Left lung (tissue), 10 donors: ENCODE measurements around the gene IL1R2. TPM values are rescaled to one million over a fixed set of nuclear protein-coding genes. Genes with fewer than 3 reads are reported as not detected.

Source experiments
- ATAC-seq: fragments of 200-7000 bp; cut with Tn5 transposase; one replicate; pipeline ENCODE4 v1.9.1; 2020; ENCODE audit warnings: moderate library complexity
- DNase-seq, 4 donors: peaks; one replicate each; pipeline ENCODE4 v3.0.0-alpha.2; 2013 to 2020
- H3K27ac ChIP-seq, 2 donors: fragments of 200-600 bp; sonication (generic) in 1 of 2; one replicate each; pipeline versions ENCODE4 v1.5.0 to v1.8.0; 2020 to 2021
- H3K27me3 ChIP-seq, 2 donors: fragments of 200-600 bp; sonication (generic) in 1 of 2; one replicate each; pipeline versions ENCODE4 v1.5.0 to v1.8.0; 2020 to 2021
- H3K36me3 ChIP-seq, 2 donors: fragments of 200-600 bp; sonication (generic) in 1 of 2; one replicate each; pipeline versions ENCODE4 v1.5.0 to v1.8.0; 2020 to 2021
- H3K4me1 ChIP-seq, 2 donors: fragments of 200-600 bp; one replicate each; pipeline ENCODE4 v1.8.0; 2021
- H3K4me3 ChIP-seq, 2 donors: fragments of 200-600 bp; sonication (generic) in 1 of 2; one replicate each; pipeline versions ENCODE4 v1.5.0 to v1.8.0; 2020 to 2021; ENCODE audit warnings: mild to moderate bottlenecking in 1 of 2
- H3K9me3 ChIP-seq, 2 donors: fragments of 200-600 bp; sonication (generic) in 1 of 2; one replicate each; pipeline versions ENCODE4 v1.5.0 to v1.8.0; 2020 to 2021
- CTCF ChIP-seq, 2 donors: fragments of 200-600 bp; sonication (generic) in 1 of 2; IDR thresholded peaks; one replicate each; pipeline versions ENCODE4 v1.5.0 to v1.8.0; 2021; ENCODE audit warnings: antibody characterized with exemption in 2 of 2
- intact Hi-C, 2 donors: fragments of 100-400 bp; cut with DNase I; formaldehyde crosslinking; loops; one replicate each; pipeline versions ENCODE4 v1.11.2 to v1.14.2; 2022
- polyA plus RNA-seq, 6 donors: library from polyadenylated mRNA; unstranded; fragments of 120-200 nt; gene quantifications; one replicate each; pipeline ENCODE4 v1.2.1, GENCODE V29; 2013; ENCODE audit not compliant: insufficient read length in 6 of 6
- total RNA-seq, 2 donors: library from RNA; stranded (reverse); fragmentation: NEBNext Ultra II Directional; extraction: Animal tissue kit (Norgen Biotek cat#: 25700); gene quantifications; one replicate each; pipeline ENCODE4 v1.2.1, GENCODE V29; 2021
- donor health status: DM: no; HTN: yes; CAD: no.
- donor health status: DM: no; HTN: no; CAD: no.

Gene IL1R2
- total and polyA plus RNA-seq, 8 donors = 0.52 to 195 (median 0.80) TPM

GRCh38 chr2:101948625-101949155 lies 43.1 kb upstream of the IL1R2 start:
- Histone ChIP-seq H3K4me1 (peaks cover 0 to 5% of the 10 kb centered on the region in 2 donors), H3K27me3 (no peaks in the 10 kb centered on the region), H3K4me3 (no peak overlapping the region), H3K27ac (no peak overlapping the region), H3K36me3 (no peaks in the 10 kb centered on the region), H3K9me3 (peaks cover 0 to 8% of the 10 kb centered on the region in 2 donors)
- DNase-seq (no peak), ATAC-seq (no peak)
- intact Hi-C loops = no loop called here
- no peak for TF ChIP-seq CTCF (IDR thresholded peaks at IDR 0.05)

- Histone ChIP-seq H3K27ac (no peak overlapping the region), H3K36me3 (no peaks in the 10 kb centered on the region), H3K4me3 (no peak overlapping the region), H3K9me3 (peaks cover 0 to 8% of the 10 kb centered on the region in 2 donors), H3K27me3 (no peaks in the 10 kb centered on the region), H3K4me1 (peaks cover 0 to 5% of the 10 kb centered on the region in 2 donors)
- DNase-seq (no peak), ATAC-seq (no peak)
- intact Hi-C loops = no loop called here
- no peak for TF ChIP-seq CTCF (IDR thresholded peaks at IDR 0.05)
Measured at GRCh38 chr2:101949304-101949703, 42.5 kb upstream of the IL1R2 start.

GRCh38 chr2:101951296-101951695 lies 40.5 kb upstream of the IL1R2 start:
- Histone ChIP-seq H3K4me1 (peaks cover 0 to 5% of the 10 kb centered on the region in 2 donors), H3K36me3 (no peaks in the 10 kb centered on the region), H3K27ac (no peak overlapping the region), H3K27me3 (no peaks in the 10 kb centered on the region), H3K9me3 (peaks cover 0 to 8% of the 10 kb centered on the region in 2 donors), H3K4me3 (no peak overlapping the region)
- ATAC-seq = no peak
- TF ChIP-seq CTCF (IDR thresholded peaks at IDR 0.05) = no peak
- DNase-seq = no peak
- intact Hi-C loops = no loop called here

GRCh38 chr2:101952551-101952950 lies 39.2 kb upstream of the IL1R2 start:
- no peak overlapping the region for H3K27ac ChIP-seq
- intact Hi-C loops = no loop called here
- no peaks in the 10 kb centered on the region for H3K36me3 ChIP-seq
- H3K9me3 ChIP-seq = peaks cover 0 to 10% of the 10 kb centered on the region in 2 donors
- no peaks in the 10 kb centered on the region for H3K27me3 ChIP-seq
- H3K4me1 ChIP-seq = peaks cover 5 to 15% of the 10 kb centered on the region in 2 donors
- DNase-seq = no peak
- no peak for TF ChIP-seq CTCF (IDR thresholded peaks at IDR 0.05)
- H3K4me3 ChIP-seq = no peak overlapping the region
- no peak for ATAC-seq

- DNase-seq = no peak
- H3K27me3 ChIP-seq = no peaks in the 10 kb centered on the region
- TF ChIP-seq CTCF (IDR thresholded peaks at IDR 0.05) = no peak
- H3K27ac ChIP-seq = peak overlapping the region in 1 of 2 donors; percentile 84
- peaks cover 5 to 42% of the 10 kb centered on the region in 2 donors for H3K4me1 ChIP-seq
- intact Hi-C loops = no loop called here
- no peaks in the 10 kb centered on the region for H3K36me3 ChIP-seq
- peaks cover 0 to 2% of the 10 kb centered on the region in 2 donors for H3K9me3 ChIP-seq
- ATAC-seq = no peak
- no peak overlapping the region for H3K4me3 ChIP-seq
Measured at GRCh38 chr2:101956465-101957438, 35.0 kb upstream of the IL1R2 start.
